ENCODE results near the gene PI4K2A.
"Not testable (repeated sequence)": the region's sequence is repeated elsewhere in the genome, so short reads cannot be mapped to it uniquely, and the experiment has no call there.

Gene PI4K2A

GRCh38 chr10:97676770-97677581 lies 36.5 kb downstream of the PI4K2A start:
- peak; percentile 24 for DNase-seq

GRCh38 chr10:97679594-97679993 lies 39.1 kb downstream of the PI4K2A start:
- no peak for DNase-seq

GRCh38 chr10:97682042-97682441 lies 41.6 kb downstream of the PI4K2A start:
- no peak for DNase-seq

- DNase-seq = no peak
Observed at GRCh38 chr10:97683556-97684367, 43.3 kb downstream of the PI4K2A start.

- DNase-seq = not testable (repeated sequence)
Observed at GRCh38 chr10:97684368-97684713, 43.9 kb downstream of the PI4K2A start.

- DNase-seq = no peak
Observed at GRCh38 chr10:97684866-97685394, 44.5 kb downstream of the PI4K2A start.

- DNase-seq = no peak
Observed at GRCh38 chr10:97685395-97685958, 45.0 kb downstream of the PI4K2A start.

- no peak for DNase-seq
Observed at GRCh38 chr10:97686301-97686961, 46.0 kb downstream of the PI4K2A start.

GRCh38 chr10:97686962-97687784 lies 46.7 kb downstream of the PI4K2A start, which contains the start of gene AVPI1:
TSS of gene AVPI1 (minus strand) at chr10:97687241. CDS start at chr10:97679905, 7,336 bp downstream.
- DNase-seq = peak; percentile 97

- no peak for DNase-seq
Observed at GRCh38 chr10:97687785-97688781, 47.6 kb downstream of the PI4K2A start.

GRCh38 chr10:97689559-97690020 lies 49.1 kb downstream of the PI4K2A start:
- DNase-seq = no peak

GRCh38 chr10:97690133-97690532 lies 49.7 kb downstream of the PI4K2A start:
- DNase-seq = no peak

GRCh38 chr10:97698072-97698655 lies 57.7 kb downstream of the PI4K2A start:
- DNase-seq = not testable (repeated sequence)

- peak; percentile 37 for DNase-seq
Observed at GRCh38 chr10:97701438-97702069, 61.1 kb downstream of the PI4K2A start.

- no peak for DNase-seq
Observed at GRCh38 chr10:97703398-97704067, 63.1 kb downstream of the PI4K2A start.

GRCh38 chr10:97704341-97704740 lies 63.9 kb downstream of the PI4K2A start:
- no peak for DNase-seq

GRCh38 chr10:97705006-97705670 lies 64.7 kb downstream of the PI4K2A start:
- no peak for DNase-seq

- no peak for DNase-seq
Observed at GRCh38 chr10:97707134-97707861, 66.8 kb downstream of the PI4K2A start.
